T-helper 22 cell (primary cell): ENCODE measurements around the gene CCRL2.
"Not testable (repeated sequence)": the region's sequence is repeated elsewhere in the genome, so short reads cannot be mapped to it uniquely, and the experiment has no call there.

Source experiments
- DNase-seq: peaks from one replicate; pipeline ENCODE4 v3.0.0-alpha.2; 2020; ENCODE audit warnings: low read depth

CCRL2 gene

GRCh38 chr3:46380471-46381221 lies 26.4 kb upstream of the CCRL2 start:
- DNase-seq, result no peak

GRCh38 chr3:46381625-46382024 lies 25.4 kb upstream of the CCRL2 start:
- DNase-seq, result no peak

DNA sequence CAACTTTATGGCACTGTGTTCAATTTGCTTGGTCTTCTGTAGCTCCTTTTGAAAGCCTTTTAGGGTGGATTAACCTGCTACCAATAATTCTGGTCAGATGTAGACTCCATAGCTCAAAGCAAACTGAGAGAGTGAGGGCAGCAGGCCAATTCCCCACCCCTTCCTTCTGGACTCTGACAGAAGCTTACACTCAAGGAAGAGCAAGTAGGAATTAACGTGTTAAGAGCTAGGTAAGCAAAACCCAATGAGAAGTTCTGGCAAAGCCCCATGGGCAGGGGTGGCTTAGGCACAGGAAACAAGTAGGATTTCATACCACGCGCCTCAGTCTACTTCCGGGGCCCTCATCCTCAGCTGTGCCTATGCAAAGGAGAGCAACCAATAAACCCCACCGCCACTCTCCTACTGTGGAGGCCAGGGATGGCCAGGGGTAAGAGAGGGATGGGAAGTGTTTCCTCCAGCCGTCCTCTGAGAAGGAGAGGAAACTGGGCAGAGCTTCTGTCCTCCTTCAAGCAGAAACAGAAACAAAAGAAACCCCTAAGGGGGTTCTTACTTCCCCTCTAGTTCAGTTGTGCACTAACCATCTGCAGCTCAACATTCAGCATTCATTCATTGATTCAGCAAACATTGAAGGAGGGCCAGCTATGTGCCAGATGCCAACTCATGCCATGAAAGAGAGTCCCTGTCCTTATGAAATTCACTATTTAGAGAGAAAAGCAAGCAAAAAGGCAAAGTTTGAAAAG lies 23.7 kb upstream of the CCRL2 start:
- no peak for DNase-seq

DNA sequence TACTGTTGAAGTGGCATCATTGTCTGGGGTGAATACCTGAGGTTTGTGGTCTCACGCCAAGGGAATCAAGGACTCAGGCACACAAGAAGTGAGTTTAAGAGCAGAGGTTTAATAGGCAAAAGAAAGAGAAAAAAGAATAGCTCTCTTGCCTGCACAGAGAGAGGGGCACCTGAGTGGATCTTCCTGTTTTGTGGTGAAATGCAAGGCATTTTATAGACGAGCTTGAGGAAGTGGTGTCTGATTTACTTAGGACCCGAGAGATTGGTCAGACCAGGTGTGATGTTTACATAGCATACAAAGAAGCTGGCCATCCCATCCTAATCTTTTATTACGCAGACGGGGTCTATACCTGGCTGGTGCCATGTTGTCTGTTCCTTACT lies 23.1 kb upstream of the CCRL2 start:
- no peak for DNase-seq

GRCh38 chr3:46386205-46386604 lies 20.9 kb upstream of the CCRL2 start:
- DNase-seq, result no peak

- DNase-seq, result not testable (repeated sequence)
Observed at GRCh38 chr3:46388847-46389246, 18.2 kb upstream of the CCRL2 start.

- DNase-seq, result no peak
Observed at GRCh38 chr3:46389306-46389705, 17.8 kb upstream of the CCRL2 start.

GRCh38 chr3:46391526-46391925 lies 15.5 kb upstream of the CCRL2 start:
- DNase-seq, result not testable (repeated sequence)

- no peak for DNase-seq
Observed at GRCh38 chr3:46393011-46393410, 14.0 kb upstream of the CCRL2 start.

GRCh38 chr3:46393554-46394434 lies 13.3 kb upstream of the CCRL2 start:
- DNase-seq, result no peak

GRCh38 chr3:46395210-46395661 lies 11.8 kb upstream of the CCRL2 start:
- no peak for DNase-seq

GRCh38 chr3:46395766-46396530 lies 11.1 kb upstream of the CCRL2 start:
- DNase-seq, result no peak

DNA sequence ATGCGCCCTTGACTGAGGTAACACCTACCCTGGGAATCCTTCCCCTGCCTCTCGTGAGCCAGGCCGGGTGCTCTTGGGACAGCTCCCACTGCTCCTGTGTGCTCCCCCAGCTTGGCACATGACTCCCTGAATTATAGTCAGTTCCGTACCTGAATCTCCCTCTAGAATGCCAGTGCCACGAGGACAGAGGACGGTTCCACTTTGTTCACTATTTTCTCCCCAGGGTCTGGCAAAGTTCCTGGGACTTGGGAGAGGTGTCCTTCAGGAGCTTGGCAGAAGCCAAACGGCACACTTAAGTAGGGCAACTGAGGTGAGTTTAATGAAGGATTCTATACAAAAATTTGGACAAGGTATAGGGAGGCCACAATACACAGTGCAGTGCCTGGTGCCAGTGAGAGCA lies 9.9 kb upstream of the CCRL2 start:
- no peak for DNase-seq

GRCh38 chr3:46398186-46398955 lies 8.7 kb upstream of the CCRL2 start:
- DNase-seq, result no peak

- no peak for DNase-seq
Observed at GRCh38 chr3:46399098-46399497, 8.0 kb upstream of the CCRL2 start.

DNA sequence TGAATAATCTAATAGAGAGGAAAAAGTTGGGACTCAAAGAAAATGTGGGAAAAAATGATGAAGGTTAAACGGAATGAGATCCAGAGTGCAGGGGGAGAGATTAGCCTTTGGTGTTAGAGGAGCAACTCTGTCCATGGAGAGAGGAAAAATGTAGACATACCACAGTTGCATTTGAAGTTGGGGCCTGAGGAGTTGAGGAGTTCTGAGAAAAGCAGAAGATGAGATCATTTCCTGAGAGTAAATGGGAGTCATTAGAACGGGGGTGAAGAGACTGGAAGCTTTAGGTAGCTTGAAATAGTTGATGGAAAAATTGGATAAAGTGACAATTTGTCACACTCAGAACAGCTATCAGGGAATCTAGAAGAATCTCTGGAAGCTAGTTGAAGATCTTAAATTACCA lies 7.5 kb upstream of the CCRL2 start:
- DNase-seq, result no peak

- no peak for DNase-seq
Observed at GRCh38 chr3:46400000-46400734, 6.9 kb upstream of the CCRL2 start.

DNA sequence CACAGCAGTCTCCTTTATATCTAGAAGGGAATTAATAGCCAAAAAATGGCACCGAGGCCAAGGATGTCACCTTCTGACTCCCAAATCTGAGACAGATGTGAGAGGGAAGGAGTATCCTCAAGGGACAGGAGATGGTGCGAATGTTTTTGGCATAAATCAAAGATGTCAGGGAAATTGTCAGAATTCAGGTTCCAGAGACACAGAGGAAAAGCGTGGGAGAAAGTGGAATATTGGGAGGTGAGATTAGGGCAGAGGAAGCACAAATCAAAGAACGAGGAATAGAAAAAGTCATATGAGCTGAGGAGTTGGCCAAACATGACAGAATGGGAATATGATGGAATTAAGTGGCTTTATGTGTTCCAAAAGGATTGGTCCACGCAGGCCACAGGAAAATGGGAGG lies 6.2 kb upstream of the CCRL2 start:
- DNase-seq, result no peak

- no peak for DNase-seq
Observed at GRCh38 chr3:46401579-46401978, 5.5 kb upstream of the CCRL2 start.

GRCh38 chr3:46402902-46403301 lies 4.2 kb upstream of the CCRL2 start:
- not testable (repeated sequence) for DNase-seq
